IMR-90 (cell line): ENCODE measurements around the gene DBH. TPM values are rescaled to one million over a fixed set of nuclear protein-coding genes. Genes with fewer than 3 reads are reported as not detected.

Experiments
- ATAC-seq: fragments of 200-7000 bp; cut with Tn5 transposase; 2 replicates; pipeline ENCODE4 v1.9.1; 2020; ENCODE audit warnings: low read depth, mild to moderate bottlenecking, moderate library complexity
- BruUV-seq: library from RNA; stranded (reverse); fragments of 400-500 nt; replicated peaks from 2 replicates; lab custom pipeline; 2021; lab: Mats Ljungman, UMichigan
- CTCF ChIA-PET: fragments of 300-600 bp; formaldehyde crosslinking; extraction: SDS; loops from one replicate; lab custom pipeline; 2021; ENCODE audit warnings: antibody characterized with exemption; lab: Yijun Ruan, JAX
- POLR2A ChIA-PET: fragments of 300-600 bp; sonication (Branson Sonifier 250); formaldehyde crosslinking; loops from one replicate; lab custom pipeline; 2022; ENCODE audit warnings: antibody characterized with exemption; ENCODE audit not compliant: unreplicated experiment; lab: Charles Lee
- DNase-seq: peaks from one replicate; pipeline ENCODE4 v3.0.0; 2013
- H2AFZ ChIP-seq: replicated peaks from 2 replicates; pipeline ENCODE3; 2013; ENCODE audit warnings: low read length, mild to moderate bottlenecking; ENCODE audit not compliant: poor library complexity
- H2AK5ac ChIP-seq: 2 replicates; pipeline ENCODE4 v1.6.1; 2013; ENCODE audit warnings: low read depth, low read length, inconsistent platforms
- H2AK9ac ChIP-seq: replicated peaks from 2 replicates; pipeline ENCODE3; 2013; ENCODE audit warnings: mild to moderate bottlenecking, low read depth, low read length, moderate library complexity; ENCODE audit not compliant: poor library complexity
- H2BK120ac ChIP-seq: 2 replicates; pipeline ENCODE4 v1.6.1; 2013; ENCODE audit warnings: low read depth, low read length, inconsistent platforms
- H2BK15ac ChIP-seq: 3 replicates; pipeline ENCODE4 v1.6.1; 2013; ENCODE audit warnings: low read depth, low read length, inconsistent platforms
- H2BK20ac ChIP-seq: 2 replicates; pipeline ENCODE4 v1.6.1; 2013; ENCODE audit warnings: low read depth, mild to moderate bottlenecking, inconsistent platforms, low read length, moderate library complexity
- H2BK5ac ChIP-seq: 2 replicates; pipeline ENCODE4 v1.6.1; 2013; ENCODE audit warnings: mild to moderate bottlenecking, low read depth, low read length, inconsistent platforms; ENCODE audit not compliant: poor library complexity, severe bottlenecking
- H3K14ac ChIP-seq: replicated peaks from 2 replicates; pipeline ENCODE4 v1.6.1; 2013; ENCODE audit warnings: low read depth, low read length, inconsistent platforms
- H3K18ac ChIP-seq: 2 replicates; pipeline ENCODE4 v1.6.1; 2013; ENCODE audit warnings: low read depth, low read length, control low read depth
- H3K23ac ChIP-seq: 2 replicates; pipeline ENCODE4 v1.6.1; 2013; ENCODE audit warnings: low read depth, low read length, inconsistent platforms
- H3K27ac ChIP-seq: 2 replicates; pipeline ENCODE4 v1.5.1; 2013; ENCODE audit warnings: mild to moderate bottlenecking, control low read depth, low read length; ENCODE audit not compliant: insufficient read depth
- H3K27me3 ChIP-seq: 2 replicates; pipeline ENCODE4 v1.6.1; 2013; ENCODE audit warnings: low read length; ENCODE audit not compliant: control insufficient read depth, insufficient read depth
- H3K36me3 ChIP-seq: 2 replicates; pipeline ENCODE4 v1.6.1; 2013; ENCODE audit warnings: low read length, mixed read lengths; ENCODE audit not compliant: control insufficient read depth, insufficient read depth
- H3K4ac ChIP-seq: 2 replicates; pipeline ENCODE4 v1.6.1; 2013; ENCODE audit warnings: low read depth, low read length, inconsistent platforms
- H3K4me1 ChIP-seq: 2 replicates; pipeline ENCODE4 v1.6.1; 2013; ENCODE audit warnings: low read length, mixed read lengths; ENCODE audit not compliant: control insufficient read depth, insufficient read depth
- H3K4me2 ChIP-seq: 2 replicates; pipeline ENCODE4 v1.6.1; 2013; ENCODE audit warnings: low read depth, mild to moderate bottlenecking, control low read depth, low read length, moderate library complexity
- H3K4me3 ChIP-seq: 2 replicates; pipeline ENCODE4 v1.5.1; 2013; ENCODE audit warnings: low read depth, mild to moderate bottlenecking, control low read depth, low read length, moderate library complexity; ENCODE audit not compliant: insufficient read depth
- H3K56ac ChIP-seq: 2 replicates; pipeline ENCODE4 v1.6.1; 2013; ENCODE audit warnings: low read length, inconsistent platforms; ENCODE audit not compliant: insufficient read depth; ENCODE audit errors: extremely low read depth
- H3K79me1 ChIP-seq, 2 experiments: 2 replicates each; pipeline ENCODE4 v1.6.1; 2013; ENCODE audit warnings: low read length in 2 of 2, inconsistent platforms in 1 of 2, low read depth in 1 of 2
- H3K9ac ChIP-seq: 2 replicates; pipeline ENCODE4 v1.6.1; 2013; ENCODE audit warnings: low read depth, low read length, control low read depth
- H3K9me1 ChIP-seq: 2 replicates; pipeline ENCODE4 v1.6.1; 2013; ENCODE audit warnings: low read length, inconsistent platforms; ENCODE audit not compliant: insufficient read depth
- H3K9me3 ChIP-seq: 2 replicates; pipeline ENCODE4 v1.6.1; 2013; ENCODE audit warnings: low read length; ENCODE audit not compliant: control insufficient read depth, insufficient read depth
- H4K20me1 ChIP-seq: 2 replicates; pipeline ENCODE4 v1.6.1; 2013; ENCODE audit warnings: low read length, inconsistent platforms; ENCODE audit not compliant: insufficient read depth
- H4K5ac ChIP-seq: 2 replicates; pipeline ENCODE4 v1.6.1; 2013; ENCODE audit warnings: mild to moderate bottlenecking, low read depth, low read length, control low read depth
- H4K8ac ChIP-seq, 2 experiments: 2 replicates each; pipeline ENCODE4 v1.6.1; 2013; ENCODE audit warnings: low read depth in 2 of 2, low read length in 2 of 2, control low read depth in 1 of 2, inconsistent platforms in 1 of 2
- H4K91ac ChIP-seq: 2 replicates; pipeline ENCODE4 v1.6.1; 2013; ENCODE audit warnings: low read depth, low read length, inconsistent platforms; ENCODE audit not compliant: insufficient read depth
- BHLHE40 ChIP-seq: fragments of 150-350 bp; IDR thresholded peaks from 2 replicates; pipeline ENCODE4 v1.6.1; 2016; ENCODE audit warnings: mild to moderate bottlenecking, low read depth, low read length
- CEBPB ChIP-seq: IDR thresholded peaks from 2 replicates; pipeline ENCODE4 v1.6.1; 2012; ENCODE audit warnings: low read depth, low read length, improper control_type of control experiment
- CHD1 ChIP-seq: IDR thresholded peaks from 2 replicates; pipeline ENCODE4 v1.6.1; 2012; ENCODE audit warnings: low read depth, low read length, improper control_type of control experiment
- ELK1 ChIP-seq: fragments of 150-350 bp; IDR thresholded peaks from 2 replicates; pipeline ENCODE4 v1.6.1; 2016; ENCODE audit warnings: low read depth, mild to moderate bottlenecking, low read length, moderate library complexity, borderline replicate concordance
- FOS ChIP-seq: fragments of 150-350 bp; IDR thresholded peaks from 2 replicates; pipeline ENCODE4 v1.6.1; 2016; ENCODE audit warnings: low read depth, low read length
- MAFK ChIP-seq: IDR thresholded peaks from 2 replicates; pipeline ENCODE4 v1.6.1; 2012; ENCODE audit warnings: low read depth, low read length, improper control_type of control experiment
- MAZ ChIP-seq: IDR thresholded peaks from 2 replicates; pipeline ENCODE4 v1.6.1; 2012; ENCODE audit warnings: low read depth, mild to moderate bottlenecking, low read length, improper control_type of control experiment, moderate library complexity, borderline replicate concordance
- MXI1 ChIP-seq: IDR thresholded peaks from 2 replicates; pipeline ENCODE4 v1.6.1; 2012; ENCODE audit warnings: low read depth, mild to moderate bottlenecking, low read length, moderate library complexity, borderline replicate concordance
- NFE2L2 ChIP-seq: fragments of 150-350 bp; IDR thresholded peaks from 2 replicates; pipeline ENCODE4 v1.6.1; 2016; ENCODE audit warnings: low read depth, mild to moderate bottlenecking, low read length
- POLR2A ChIP-seq: IDR thresholded peaks from 2 replicates; pipeline ENCODE4 v1.6.1; 2012; ENCODE audit warnings: mild to moderate bottlenecking, low read depth, low read length
- RAD21 ChIP-seq: IDR thresholded peaks from 2 replicates; pipeline ENCODE4 v1.6.1; 2012; ENCODE audit warnings: low read length, improper control_type of control experiment
- RCOR1 ChIP-seq: IDR thresholded peaks from 2 replicates; pipeline ENCODE4 v1.6.1; 2012; ENCODE audit warnings: mild to moderate bottlenecking, low read length, improper control_type of control experiment; ENCODE audit not compliant: insufficient replicate concordance
- RFX5 ChIP-seq: IDR thresholded peaks from 2 replicates; pipeline ENCODE4 v1.8.0; 2012; ENCODE audit warnings: low read depth, mild to moderate bottlenecking, low read length, moderate library complexity
- SMC3 ChIP-seq: fragments of 150-350 bp; IDR thresholded peaks from 2 replicates; pipeline ENCODE4 v1.6.1; 2016; ENCODE audit warnings: low read depth, mild to moderate bottlenecking, antibody characterized with exemption, low read length, moderate library complexity
- USF2 ChIP-seq: fragments of 150-350 bp; IDR thresholded peaks from 2 replicates; pipeline ENCODE4 v1.6.1; 2017; ENCODE audit warnings: mild to moderate bottlenecking, antibody characterized with exemption, low read length, low read depth
- WGBS, 2 experiments: methylation state at CpG; one replicate each; pipeline versions ENCODE4 v1.1.5 to v1.1.7; 2013; ENCODE audit warnings: missing lambda C conversion rate in 2 of 2; ENCODE audit not compliant: insufficient read length in 1 of 2; ENCODE audit errors: extremely low coverage in 2 of 2; 5-methylcytosine and 5-hydroxymethylcytosine counted together
- dilution Hi-C: fragments of 300-500 bp; cut with HindIII; formaldehyde crosslinking; loops from one replicate; pipeline ENCODE4 v1.14.3; 2018; ENCODE audit warnings: low sequenced_read_pairs; ENCODE audit not compliant: unreplicated experiment
- in situ Hi-C: fragments of 300-500 bp; cut with MboI; formaldehyde crosslinking; loops from 3 replicates; pipeline ENCODE4 v1.14.3; 2019; ENCODE audit warnings: low sequenced_read_pairs, inconsistent platforms, mixed read lengths
- intact Hi-C: fragments of 100-400 bp; cut with micrococcal nuclease; formaldehyde crosslinking; loops from 2 replicates; pipeline ENCODE4 v1.10.0; 2022
- polyA plus RNA-seq, 3 experiments: library from polyadenylated mRNA; depleted of rRNA; stranded (reverse); fragments of >200 nt; gene quantifications; 2 replicates each; pipeline ENCODE4 v1.2.3, GENCODE V29; 2012; ENCODE audit warnings: low replicate concordance in 1 of 3
- total RNA-seq: library from RNA; depleted of rRNA; stranded (reverse); fragments of >200 nt; gene quantifications from 2 replicates; pipeline ENCODE4 v1.2.3, GENCODE V29; 2012
- TF ChIP-seq, protein P1 (sequence below): conservative IDR thresholded peaks from 2 replicates; pipeline ENCODE4 v1.5.1; 2012; ENCODE audit warnings: mild to moderate bottlenecking, low read depth, low read length, improper control_type of control experiment

Gene DBH
- total and polyA plus RNA-seq, 2 of the 4 experiments (the other 2 are of a cell fraction) = not detected

DNA sequence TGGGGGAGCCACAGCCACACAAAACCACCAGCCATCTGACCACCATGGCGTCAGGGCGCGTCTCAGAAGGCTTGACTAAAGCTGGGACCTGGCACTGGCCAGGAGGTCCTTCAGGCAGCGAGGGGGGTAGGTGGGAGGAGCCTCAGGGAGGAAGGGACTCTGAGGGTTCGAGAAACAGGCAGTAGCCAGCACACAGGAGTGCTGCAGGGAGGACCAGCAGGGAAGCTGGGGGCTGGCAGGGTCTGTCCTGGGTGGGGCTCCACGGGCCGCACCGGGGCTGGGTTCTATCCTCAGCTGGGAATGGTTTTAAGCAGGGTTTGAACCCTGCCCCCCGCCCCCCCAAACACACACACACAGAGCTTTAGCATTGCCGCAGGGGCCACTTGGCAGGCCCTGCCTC lies 34.4 kb upstream of the DBH start:
- dilution Hi-C loops = no loop called here
- POLR2A ChIA-PET = no interaction called here
- H2BK5ac ChIP-seq = no peak overlapping the region
- H3K18ac ChIP-seq = no peak overlapping the region
- in situ Hi-C loops = no loop called here
- BruUV-seq = no TSS peak
- no peak overlapping the region for H2AFZ ChIP-seq
- no peak overlapping the region for H4K5ac ChIP-seq
- H3K9me3 ChIP-seq = peaks cover 14% of the 10 kb centered on the region
- H3K27ac ChIP-seq = no peak overlapping the region
- no peak overlapping the region for H2BK15ac ChIP-seq
- no peak overlapping the region for H3K4me3 ChIP-seq
- H3K4me1 ChIP-seq = no peaks in the 10 kb centered on the region
- no peak for TF ChIP-seq MAFK
- no peak for TF ChIP-seq BHLHE40
- TF ChIP-seq FOS = no peak
- TF ChIP-seq, protein P1, sequence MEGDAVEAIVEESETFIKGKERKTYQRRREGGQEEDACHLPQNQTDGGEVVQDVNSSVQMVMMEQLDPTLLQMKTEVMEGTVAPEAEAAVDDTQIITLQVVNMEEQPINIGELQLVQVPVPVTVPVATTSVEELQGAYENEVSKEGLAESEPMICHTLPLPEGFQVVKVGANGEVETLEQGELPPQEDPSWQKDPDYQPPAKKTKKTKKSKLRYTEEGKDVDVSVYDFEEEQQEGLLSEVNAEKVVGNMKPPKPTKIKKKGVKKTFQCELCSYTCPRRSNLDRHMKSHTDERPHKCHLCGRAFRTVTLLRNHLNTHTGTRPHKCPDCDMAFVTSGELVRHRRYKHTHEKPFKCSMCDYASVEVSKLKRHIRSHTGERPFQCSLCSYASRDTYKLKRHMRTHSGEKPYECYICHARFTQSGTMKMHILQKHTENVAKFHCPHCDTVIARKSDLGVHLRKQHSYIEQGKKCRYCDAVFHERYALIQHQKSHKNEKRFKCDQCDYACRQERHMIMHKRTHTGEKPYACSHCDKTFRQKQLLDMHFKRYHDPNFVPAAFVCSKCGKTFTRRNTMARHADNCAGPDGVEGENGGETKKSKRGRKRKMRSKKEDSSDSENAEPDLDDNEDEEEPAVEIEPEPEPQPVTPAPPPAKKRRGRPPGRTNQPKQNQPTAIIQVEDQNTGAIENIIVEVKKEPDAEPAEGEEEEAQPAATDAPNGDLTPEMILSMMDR = no peak
- no peak for TF ChIP-seq CEBPB
- no peak for TF ChIP-seq MXI1
- no peak for TF ChIP-seq MAZ
- no peak for TF ChIP-seq ELK1
- TF ChIP-seq USF2 = no peak
- TF ChIP-seq POLR2A = no peak
- no peak for TF ChIP-seq NFE2L2
- TF ChIP-seq RCOR1 = no peak
- no peak for TF ChIP-seq RFX5
- no peak for TF ChIP-seq RAD21
- TF ChIP-seq CHD1 = no peak
- TF ChIP-seq SMC3 = no peak
- no peaks in the 10 kb centered on the region for H3K9me1 ChIP-seq
- no peaks in the 10 kb centered on the region for H3K36me3 ChIP-seq
- H2AK5ac ChIP-seq = no peak overlapping the region
- H4K91ac ChIP-seq = no peak overlapping the region
- H2BK20ac ChIP-seq = no peak overlapping the region
- no peak overlapping the region for H2AK9ac ChIP-seq
- no peaks in the 10 kb centered on the region for H3K79me1 ChIP-seq
- 30% methylated on average over 3 of the region's 10 CpGs; no CpG with 5 or more reads in 1 of the 2 experiments for WGBS, 2 experiments
- DNase-seq (no peak), ATAC-seq (no peak)
- no peak overlapping the region for H3K4ac ChIP-seq
- no peak overlapping the region for H3K23ac ChIP-seq
- H3K56ac ChIP-seq = no peak overlapping the region
- peaks cover 50% of the 10 kb centered on the region for H3K27me3 ChIP-seq
- no peak overlapping the region for H3K4me2 ChIP-seq
- intact Hi-C loops = loop anchor here (10.0 kb wide), 1 partner anchor 123 kb away; no protein-coding TSS in a partner anchor
- H3K9ac ChIP-seq = no peak overlapping the region
- H4K8ac ChIP-seq = no peak overlapping the region
- H3K14ac ChIP-seq = no peak overlapping the region
- CTCF ChIA-PET = no interaction called here
- H2BK120ac ChIP-seq = no peak overlapping the region
- H4K20me1 ChIP-seq = no peaks in the 10 kb centered on the region
